NT2/D1 (cell line): ENCODE results near the gene CDK14.

ENCODE experiments used
- YY1 ChIP-seq: IDR thresholded peaks from 2 replicates; pipeline ENCODE4 v1.6.1; 2011; ENCODE audit not compliant: insufficient read length, insufficient read depth
- ZNF274 ChIP-seq: IDR thresholded peaks from 2 replicates; pipeline ENCODE4 v1.6.1; 2011; ENCODE audit warnings: mild to moderate bottlenecking, low read depth, low read length

GRCh38 chr7:90560730-90561129, 35.4 kb upstream of the CDK14 start:
- TF ChIP-seq YY1, result no peak
- TF ChIP-seq ZNF274, result no peak
